Adrenal gland (tissue), 12 donors: ENCODE data around the gene CDC23. TPM values are rescaled to one million over a fixed set of nuclear protein-coding genes. Genes with fewer than 3 reads are reported as not detected.
A peak's percentile ranks its signal among the peaks of the same experiment; 100 is the strongest.

ENCODE experiments used
- DNase-seq, 7 donors: peaks; one replicate each; pipeline ENCODE4 v3.0.0-alpha.2; 2019 to 2020
- H3K27ac ChIP-seq, 5 donors: fragments of 200-600 bp; sonication (generic) in 4 of 5; 1 replicate in 3 of 5; 2 replicates in 2 of 5; pipeline versions ENCODE4 v1.5.1 to v1.8.0; 2016 to 2020; ENCODE audit warnings: mild to moderate bottlenecking in 1 of 5
- H3K27me3 ChIP-seq: fragments of 200-600 bp; 2 replicates; pipeline ENCODE4 v1.8.0; 2021
- H3K36me3 ChIP-seq, 2 donors: fragments of 200-600 bp; replicated peaks in 1 of 2; 1 replicate in 1 of 2; 2 replicates in 1 of 2; pipeline versions ENCODE4 v1.5.1 to v1.8.0; 2018 to 2022
- H3K4me1 ChIP-seq, 2 donors: fragments of 200-600 bp; replicated peaks in 1 of 2; 1 replicate in 1 of 2; 2 replicates in 1 of 2; pipeline versions ENCODE4 v1.5.1 to v1.8.0; 2018 to 2021
- H3K4me3 ChIP-seq, 4 donors: fragments of 200-600 bp; sonication (generic) in 3 of 4; one replicate each; pipeline ENCODE4 v1.5.1; 2016 to 2018
- H3K9me3 ChIP-seq, 3 donors: fragments of 200-600 bp; sonication (generic) in 1 of 3; replicated peaks in 1 of 3; 1 replicate in 2 of 3; 2 replicates in 1 of 3; pipeline versions ENCODE4 v1.5.1 to v1.8.0; 2016 to 2021
- CTCF ChIP-seq, 6 experiments: fragments of 450-650 bp in 4 of 6; fragments of 200-600 bp in 2 of 6; sonication (generic) in 1 of 6; IDR thresholded peaks; 1 replicate in 5 of 6; 2 replicates in 1 of 6; pipeline versions ENCODE4 v1.5.1 to v1.8.0; 2016 to 2021; ENCODE audit warnings: antibody characterized with exemption in 6 of 6, mild to moderate bottlenecking in 2 of 6, moderate library complexity in 1 of 6
- POLR2A ChIP-seq, 2 donors: fragments of 450-650 bp; IDR thresholded peaks; one replicate each; pipeline ENCODE4 v1.6.1; 2017; ENCODE audit warnings: antibody characterized with exemption in 2 of 2, mild to moderate bottlenecking in 2 of 2, moderate library complexity in 1 of 2
- WGBS, 4 donors: extraction: QIAGEN DNeasy Blood & Tissue Kit in 2 of 4; methylation state at CpG; one replicate each; pipeline versions ENCODE4 v1.1.5 to v1.1.7; 2013 to 2017; 5-methylcytosine and 5-hydroxymethylcytosine counted together
- intact Hi-C, 2 donors: fragments of 100-400 bp; cut with DNase I; formaldehyde crosslinking; loops; one replicate each; pipeline versions ENCODE4 v1.14.1 to v1.15.0; 2022 to 2023
- polyA plus RNA-seq, 3 donors: library from polyadenylated mRNA; stranded (reverse); fragments of 200-250 nt in 2 of 3; fragments of 350-450 nt in 1 of 3; fragmentation: Illumina TruSeq in 1 of 3; extraction: RNeasy Lipid Tissue Mini Kit (QIAGEN cat#74804) in 1 of 3; gene quantifications; one replicate each; pipeline ENCODE4 v1.2.3, GENCODE V29; 2013 to 2014
- total RNA-seq, 9 donors: library from RNA; depleted of rRNA in 4 of 9; stranded (reverse); fragments of >200 nt in 4 of 9; fragments of 120-200 nt in 1 of 9; fragmentation: NEBNext Ultra II Directional in 1 of 9; extraction: Animal tissue kit (Norgen Biotek cat#: 25700) in 1 of 9; gene quantifications; one replicate each; pipeline versions ENCODE4 v1.1.0 to v1.2.4, GENCODE V29; 2013 to 2023
- donor health status: healthy with polysubstance abuse.
- donor health status: Bipolar disorder and iron deficiency.
- donor health status: DM: yes; HTN: yes; CAD: no.
- donor health status: DM: no; HTN: no; CAD: no.
- donor health status: DM: no; HTN: no; CAD: no.
- donor health status: DM: yes; HTN: yes; CAD: no.

The CDC23 gene
- total and polyA plus RNA-seq, 12 donors: 7.6 to 57.6 (median 20.5) TPM

GRCh38 chr5:138243794-138244193 is 30.7 kb upstream of the CDC23 start:
- Histone ChIP-seq H3K4me3 (no peak overlapping the region), H3K36me3 (no peaks in the 10 kb centered on the region), H3K27me3 (peaks cover 4% of the 10 kb centered on the region), H3K27ac (no peak overlapping the region), H3K9me3 (no peaks in the 10 kb centered on the region), H3K4me1 (peaks cover 0 to 8% of the 10 kb centered on the region in 2 donors)
- 64 to 84% (median 76%) methylated on average over 2 of the region's 2 CpGs for WGBS, 4 donors
- TF ChIP-seq CTCF (IDR thresholded peaks at IDR 0.05) (no peak), POLR2A (IDR thresholded peaks at IDR 0.05) (no peak)
- intact Hi-C loops: no loop called here
- DNase-seq: no peak

- Histone ChIP-seq H3K9me3 (no peaks in the 10 kb centered on the region), H3K27ac (peak overlapping the region in 1 of 5 donors; percentile 1), H3K27me3 (peaks cover 4% of the 10 kb centered on the region), H3K36me3 (no peaks in the 10 kb centered on the region), H3K4me1 (peaks cover 0 to 8% of the 10 kb centered on the region in 2 donors), H3K4me3 (peak overlapping the region in 2 of 4 donors; percentile 29 to 54)
- WGBS, 4 donors: 4 to 10% (median 4%) methylated on average over 24 to 67 of the region's 67 CpGs
- intact Hi-C loops: no loop called here
- TF ChIP-seq POLR2A (IDR thresholded peaks at IDR 0.05): no peak
- no peak for TF ChIP-seq CTCF (IDR thresholded peaks at IDR 0.05)
- peak in 3 of 7 donors; percentile 14 to 23 (median 21) for DNase-seq
Observed at GRCh38 chr5:138241688-138242571, 28.8 kb upstream of the CDC23 start.

GRCh38 chr5:138240650-138241385 is 27.7 kb upstream of the CDC23 start:
- Histone ChIP-seq H3K9me3 (no peaks in the 10 kb centered on the region), H3K27ac (no peak overlapping the region), H3K4me1 (peaks cover 0 to 8% of the 10 kb centered on the region in 2 donors), H3K27me3 (peaks cover 4% of the 10 kb centered on the region), H3K36me3 (no peaks in the 10 kb centered on the region), H3K4me3 (no peak overlapping the region)
- intact Hi-C loops: no loop called here
- WGBS, 4 donors: 47 to 75% (median 62%) methylated on average over 3 of the region's 3 CpGs
- no peak for DNase-seq
- no peak for TF ChIP-seq POLR2A (IDR thresholded peaks at IDR 0.05)
- TF ChIP-seq CTCF (IDR thresholded peaks at IDR 0.05): no peak

- no peak for DNase-seq
- no peak for TF ChIP-seq POLR2A (IDR thresholded peaks at IDR 0.05)
- no peak for TF ChIP-seq CTCF (IDR thresholded peaks at IDR 0.05)
- Histone ChIP-seq H3K4me1 (peaks cover 0 to 8% of the 10 kb centered on the region in 2 donors), H3K4me3 (no peak overlapping the region), H3K9me3 (no peaks in the 10 kb centered on the region), H3K27me3 (peaks cover 4% of the 10 kb centered on the region), H3K27ac (no peak overlapping the region), H3K36me3 (no peaks in the 10 kb centered on the region)
- WGBS, 4 donors: 80 to 97% (median 89%) methylated on average over 1 of the region's 1 CpG
- intact Hi-C loops: no loop called here
Observed at GRCh38 chr5:138238034-138238433, 24.9 kb upstream of the CDC23 start.
